C4-2B (cell line): ENCODE results near the gene TLCD2.

Experiments
- CTCF ChIP-seq: fragments of 450-650 bp; conservative IDR thresholded peaks from 2 replicates; pipeline ENCODE4 v1.5.1; 2017; ENCODE audit warnings: mild to moderate bottlenecking
- ZFX ChIP-seq: fragments of 450-650 bp; IDR thresholded peaks from 2 replicates; pipeline ENCODE4 v1.6.1; 2017

DNA sequence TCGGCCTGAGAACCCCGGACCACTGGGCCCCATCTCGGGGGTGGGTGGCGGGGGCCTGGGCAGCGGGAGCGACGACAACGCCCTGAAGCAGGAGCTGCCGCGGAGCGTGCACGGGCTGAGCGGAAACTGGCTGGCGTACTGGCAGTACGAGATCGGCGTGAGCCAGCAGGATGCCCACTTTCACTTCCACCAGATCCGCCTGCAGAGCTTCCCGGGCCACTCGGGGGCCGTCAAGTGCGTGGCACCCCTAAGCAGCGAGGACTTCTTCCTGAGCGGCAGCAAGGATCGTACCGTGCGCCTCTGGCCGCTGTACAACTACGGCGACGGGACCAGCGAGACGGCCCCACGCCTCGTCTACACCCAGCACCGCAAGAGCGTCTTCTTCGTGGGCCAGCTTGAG, 23.6 kb upstream of the TLCD2 start:
- no peak for TF ChIP-seq CTCF
- no peak for TF ChIP-seq ZFX
